GM19438 (cell line): ENCODE measurements around the gene SLC7A1.

Source experiments
- ATAC-seq: cut with Tn5 transposase; IDR thresholded peaks from one replicate; pipeline ENCODE4 v1.9.1; 2021; ENCODE audit warnings: low read depth; ENCODE audit not compliant: unreplicated experiment

The SLC7A1 gene

GRCh38 chr13:29587645-29588044, 7.8 kb downstream of the SLC7A1 start:
- ATAC-seq, result no peak

- ATAC-seq, result no peak
Observed at GRCh38 chr13:29583073-29583785, 12.3 kb downstream of the SLC7A1 start.

GRCh38 chr13:29582171-29582570, 13.3 kb downstream of the SLC7A1 start:
- no peak for ATAC-seq

GRCh38 chr13:29581666-29582065, 13.8 kb downstream of the SLC7A1 start:
- no peak for ATAC-seq

- ATAC-seq, result no peak
Observed at GRCh38 chr13:29579094-29579493, 16.4 kb downstream of the SLC7A1 start.

GRCh38 chr13:29578300-29579085, 17.0 kb downstream of the SLC7A1 start:
- ATAC-seq, result no peak

GRCh38 chr13:29577136-29578051, 18.1 kb downstream of the SLC7A1 start:
- no peak for ATAC-seq

- ATAC-seq, result no peak
Observed at GRCh38 chr13:29576581-29576980, 18.9 kb downstream of the SLC7A1 start.

- no peak for ATAC-seq
Observed at GRCh38 chr13:29575098-29575497, 20.4 kb downstream of the SLC7A1 start.

GRCh38 chr13:29573190-29573589, 22.3 kb downstream of the SLC7A1 start:
- ATAC-seq, result no peak

- ATAC-seq, result no peak
Observed at GRCh38 chr13:29572575-29572974, 22.9 kb downstream of the SLC7A1 start.

- no peak for ATAC-seq
Observed at GRCh38 chr13:29571876-29572570, 23.5 kb downstream of the SLC7A1 start.

- ATAC-seq, result no peak
Observed at GRCh38 chr13:29570051-29570654, 25.3 kb downstream of the SLC7A1 start.

- no peak for ATAC-seq
Observed at GRCh38 chr13:29569253-29570050, 26.0 kb downstream of the SLC7A1 start.

- no peak for ATAC-seq
Observed at GRCh38 chr13:29568731-29569130, 26.8 kb downstream of the SLC7A1 start.

- ATAC-seq, result no peak
Observed at GRCh38 chr13:29567411-29567810, 28.1 kb downstream of the SLC7A1 start.

GRCh38 chr13:29566206-29566605, 29.3 kb downstream of the SLC7A1 start:
- ATAC-seq, result no peak

- ATAC-seq, result no peak
Observed at GRCh38 chr13:29564818-29565217, 30.7 kb downstream of the SLC7A1 start.

- ATAC-seq, result no peak
Observed at GRCh38 chr13:29564373-29564772, 31.1 kb downstream of the SLC7A1 start.
